Activated effector memory CD4-positive, alpha-beta T cell treated with anti-CD3 and anti-CD28 coated beads, Interleukin-2, amount 50 U/mL, for 16 hours (primary cell): Measurements from ENCODE around the gene SPTBN1.

Experiments
- DNase-seq: peaks from one replicate; pipeline ENCODE4 v3.0.0-alpha.2; 2020

The SPTBN1 gene

GRCh38 chr2:54534221-54534620 lies 78.1 kb downstream of the SPTBN1 start:
- no peak for DNase-seq

GRCh38 chr2:54534625-54535024 lies 78.5 kb downstream of the SPTBN1 start:
- no peak for DNase-seq

DNA sequence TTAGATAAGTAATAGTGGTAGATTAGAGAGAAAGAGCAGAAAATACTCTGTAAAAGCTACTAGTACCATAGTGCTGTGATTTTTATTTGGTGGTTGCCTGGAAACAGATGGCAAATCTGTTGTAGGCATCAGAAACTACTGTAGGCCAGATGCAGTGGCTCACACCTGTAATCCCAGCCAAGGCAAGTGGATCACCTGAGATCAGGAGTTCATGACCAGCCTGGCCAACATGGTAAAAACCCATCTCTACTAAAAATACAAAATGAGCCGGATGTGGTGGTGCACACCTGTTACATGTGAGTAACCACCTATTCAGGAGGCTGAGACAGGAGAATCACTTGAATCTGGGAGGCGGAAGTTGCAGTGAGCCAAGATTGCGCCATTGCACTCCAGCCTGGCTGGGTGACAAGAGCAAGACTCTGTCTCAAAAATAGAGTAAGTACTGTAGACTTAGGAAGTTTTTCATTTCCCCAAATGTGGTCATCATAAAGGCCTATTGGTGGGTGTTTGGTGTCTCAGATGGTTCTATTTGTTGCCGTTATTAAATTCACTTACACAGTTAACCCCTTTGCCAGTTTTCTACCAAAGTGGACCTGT lies 79.6 kb downstream of the SPTBN1 start:
- no peak for DNase-seq

DNA sequence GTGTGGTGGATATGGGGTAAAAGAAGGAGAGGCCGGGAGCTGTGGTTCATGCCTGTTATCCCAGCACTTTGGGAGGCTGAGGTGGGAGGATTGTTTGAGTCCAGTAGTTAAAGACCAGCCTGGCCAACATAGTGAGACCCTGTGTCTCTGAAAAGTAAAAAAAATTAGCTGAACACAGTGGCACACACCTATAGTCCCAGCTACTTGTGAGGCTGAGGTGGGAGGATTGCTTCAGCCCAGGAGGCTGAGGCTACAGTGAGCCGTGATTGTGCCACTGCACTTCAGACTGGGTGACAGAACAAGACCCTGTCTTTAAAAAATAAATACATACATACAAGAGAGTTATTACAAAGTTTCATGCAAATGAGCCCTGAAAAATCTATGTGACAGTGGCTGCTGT lies 80.6 kb downstream of the SPTBN1 start:
- DNase-seq, result no peak

DNA sequence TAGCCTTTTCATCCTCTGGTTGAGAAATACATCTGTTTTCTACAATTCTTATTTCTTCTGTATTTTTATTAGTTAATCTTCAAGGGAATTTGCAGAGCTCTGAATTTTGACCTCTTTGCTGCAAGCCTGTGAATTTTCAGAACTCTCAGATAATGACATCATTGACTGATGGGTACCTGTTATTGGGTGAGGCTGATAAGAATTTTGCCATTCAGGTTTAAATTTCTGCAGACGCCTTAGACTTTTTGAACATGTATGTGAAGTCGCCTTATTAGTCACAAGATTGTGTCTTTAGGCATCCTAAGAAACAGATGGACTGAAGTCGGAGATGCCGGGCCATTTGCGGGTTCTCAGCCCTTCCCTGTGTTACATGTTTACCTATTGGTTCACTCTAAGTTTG lies 82.4 kb downstream of the SPTBN1 start:
- DNase-seq, result no peak

- no peak for DNase-seq
Measured at GRCh38 chr2:54539683-54540082, 83.6 kb downstream of the SPTBN1 start.

GRCh38 chr2:54540194-54540593 lies 84.1 kb downstream of the SPTBN1 start:
- DNase-seq, result no peak

GRCh38 chr2:54541995-54542394 lies 85.9 kb downstream of the SPTBN1 start:
- no peak for DNase-seq

- DNase-seq, result no peak
Measured at GRCh38 chr2:54543733-54544396, 87.7 kb downstream of the SPTBN1 start.

DNA sequence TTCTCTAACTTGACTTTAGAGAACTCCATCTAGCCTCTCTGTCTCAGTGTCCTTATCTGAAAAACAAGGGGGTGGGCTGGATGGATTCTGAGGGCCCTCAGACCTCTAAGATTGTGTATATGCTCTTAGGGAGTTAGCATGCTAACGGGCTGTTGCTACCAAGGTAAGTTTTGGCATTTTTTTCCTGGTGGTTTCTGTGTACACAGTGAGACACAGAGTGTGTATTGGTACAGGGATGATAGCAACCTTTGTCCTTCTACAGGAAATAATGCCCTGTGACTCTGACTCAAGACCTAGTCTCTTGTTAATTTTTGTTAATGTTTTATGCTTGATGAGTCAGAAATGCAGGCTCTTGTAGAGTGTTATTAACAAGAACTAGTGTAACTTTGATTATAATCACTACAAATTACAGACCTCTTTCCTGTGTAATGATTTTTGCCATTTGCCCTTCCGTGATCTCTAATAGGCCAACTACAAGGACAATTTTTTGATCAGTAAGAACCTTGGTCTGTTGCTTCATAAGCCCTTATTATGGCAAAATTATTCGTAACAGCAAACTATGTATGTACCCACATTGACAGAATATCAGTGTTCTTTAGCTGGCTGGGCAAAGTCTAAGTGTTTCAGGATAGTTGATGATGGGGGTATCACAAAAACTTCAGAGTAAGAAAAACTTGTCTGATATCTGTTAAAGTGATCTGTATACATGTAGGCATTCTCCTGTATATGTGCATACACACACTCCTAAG lies 89.7 kb downstream of the SPTBN1 start:
- DNase-seq, result no peak

GRCh38 chr2:54546518-54546917 lies 90.4 kb downstream of the SPTBN1 start:
- no peak for DNase-seq

- no peak for DNase-seq
Measured at GRCh38 chr2:54546923-54547720, 91.0 kb downstream of the SPTBN1 start.

GRCh38 chr2:54549430-54549829 lies 93.3 kb downstream of the SPTBN1 start:
- no peak for DNase-seq

- DNase-seq, result no peak
Measured at GRCh38 chr2:54549917-54550518, 93.9 kb downstream of the SPTBN1 start.

DNA sequence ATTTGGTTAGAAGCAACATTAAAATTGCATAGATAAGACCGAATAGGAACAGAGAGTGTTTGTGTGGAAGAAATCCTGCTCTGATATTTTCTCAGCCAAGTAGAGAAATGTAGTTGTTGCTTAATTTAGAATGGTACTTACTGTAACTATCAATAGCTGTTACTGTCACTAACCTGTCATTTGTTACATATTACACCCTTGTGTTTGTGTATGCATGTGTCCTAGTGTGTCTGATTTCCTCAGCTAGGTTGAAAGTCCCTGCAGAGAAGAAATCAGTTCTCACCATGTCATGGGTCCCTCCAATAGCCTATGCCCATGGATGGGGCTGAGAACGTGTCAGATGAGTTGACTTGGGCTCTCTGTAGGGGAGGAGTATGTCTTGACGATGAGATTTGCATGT lies 94.4 kb downstream of the SPTBN1 start:
- DNase-seq, result no peak

GRCh38 chr2:54551123-54551756 lies 95.1 kb downstream of the SPTBN1 start:
- no peak for DNase-seq

- DNase-seq, result no peak
Measured at GRCh38 chr2:54553075-54553474, 96.9 kb downstream of the SPTBN1 start.

- no peak for DNase-seq
Measured at GRCh38 chr2:54553775-54554174, 97.6 kb downstream of the SPTBN1 start.

DNA sequence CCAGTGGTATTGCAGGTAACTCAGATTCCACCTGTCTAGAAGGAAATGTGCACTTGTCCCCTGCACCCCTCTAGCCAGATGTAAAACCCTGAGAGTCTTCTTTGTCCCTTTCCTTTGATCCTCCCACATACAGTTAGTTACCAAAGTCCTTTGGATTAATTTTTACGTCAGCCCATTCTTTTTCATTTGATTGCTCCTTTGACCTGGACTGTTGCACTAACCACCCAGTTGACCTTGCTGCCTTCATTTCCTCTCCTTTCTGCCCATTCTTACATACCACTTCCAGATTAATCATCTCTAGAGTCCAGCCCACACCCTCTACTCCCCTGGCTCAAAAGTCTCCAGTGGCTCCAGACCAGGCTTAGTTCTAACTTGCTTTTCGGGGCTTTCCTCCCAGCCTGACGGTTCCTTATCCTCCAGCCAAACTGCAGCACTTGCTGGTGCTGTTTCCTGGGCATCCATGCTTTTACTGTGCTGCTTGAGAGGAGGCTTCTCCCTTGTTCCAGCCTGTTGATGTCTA lies 99.3 kb downstream of the SPTBN1 start:
- no peak for DNase-seq

GRCh38 chr2:54556621-54557121 lies 100.5 kb downstream of the SPTBN1 start:
- no peak for DNase-seq

DNA sequence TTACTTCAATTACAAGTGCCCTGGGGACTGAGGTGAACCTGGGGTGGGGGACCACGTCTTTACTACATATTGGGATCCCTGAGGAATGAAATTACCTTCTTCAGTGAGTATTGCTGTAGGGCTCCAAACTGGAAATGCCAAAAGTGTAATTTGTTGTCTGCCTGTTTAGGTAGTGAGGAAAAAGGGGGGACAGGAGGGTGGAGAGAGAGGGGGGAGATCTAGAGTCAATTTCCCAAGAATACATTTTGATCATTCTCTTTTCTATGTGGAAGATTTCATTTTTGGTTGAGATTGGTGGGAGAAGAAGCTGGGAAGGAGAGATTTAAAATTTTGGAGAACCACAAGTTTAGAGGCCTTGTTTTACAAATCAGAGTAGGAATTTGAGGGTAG lies 101.1 kb downstream of the SPTBN1 start:
- DNase-seq, result no peak

GRCh38 chr2:54557601-54558187 lies 101.6 kb downstream of the SPTBN1 start:
- peak; percentile 91 for DNase-seq
